Colonic mucosa (tissue), 4 donors: ENCODE measurements around the gene HHAT. TPM values are rescaled to one million over a fixed set of nuclear protein-coding genes. Genes with fewer than 3 reads are reported as not detected.

Source experiments
- DNase-seq: peaks from one replicate; pipeline ENCODE4 v3.0.0-alpha.2; 2020
- H3K27ac ChIP-seq: fragments of 200-600 bp; one replicate; pipeline ENCODE4 v1.8.0; 2021
- H3K27me3 ChIP-seq: fragments of 200-600 bp; one replicate; pipeline ENCODE4 v1.8.0; 2021
- H3K36me3 ChIP-seq: fragments of 200-600 bp; one replicate; pipeline ENCODE4 v1.8.0; 2021
- H3K4me1 ChIP-seq: fragments of 200-600 bp; one replicate; pipeline ENCODE4 v1.8.0; 2021; ENCODE audit warnings: mild to moderate bottlenecking
- H3K4me3 ChIP-seq: fragments of 200-600 bp; one replicate; pipeline ENCODE4 v1.8.0; 2021
- H3K9ac ChIP-seq, 2 donors: one replicate each; pipeline ENCODE4 v1.7.0; 2013; ENCODE audit warnings: control low read depth in 2 of 2, low read depth in 2 of 2, low read length in 2 of 2
- H3K9me3 ChIP-seq: fragments of 200-600 bp; one replicate; pipeline ENCODE4 v1.8.0; 2021
- intact Hi-C: fragments of 100-400 bp; cut with DNase I; formaldehyde crosslinking; loops from one replicate; pipeline ENCODE4 v1.14.1; 2022
- total RNA-seq, 2 donors: library from RNA; stranded (reverse); fragmentation: NEBNext Ultra II Directional in 1 of 2; extraction: Animal tissue kit (Norgen Biotek cat#: 25700) in 1 of 2; gene quantifications; one replicate each; pipeline ENCODE4 v1.2.1, GENCODE V29; 2021
- TF ChIP-seq, protein P1 (sequence below): fragments of 200-600 bp; IDR thresholded peaks from one replicate; pipeline ENCODE4 v1.8.0; 2022; ENCODE audit warnings: antibody characterized with exemption, mild to moderate bottlenecking
- donor health status: healthy.
- donor health status: DM: no; HTN: no; CAD: no.
- donor health status: DM: no; HTN: no; CAD: no.

The HHAT gene
- total RNA-seq, 2 donors from 2014 or later = 3.2 to 4.9 TPM

DNA sequence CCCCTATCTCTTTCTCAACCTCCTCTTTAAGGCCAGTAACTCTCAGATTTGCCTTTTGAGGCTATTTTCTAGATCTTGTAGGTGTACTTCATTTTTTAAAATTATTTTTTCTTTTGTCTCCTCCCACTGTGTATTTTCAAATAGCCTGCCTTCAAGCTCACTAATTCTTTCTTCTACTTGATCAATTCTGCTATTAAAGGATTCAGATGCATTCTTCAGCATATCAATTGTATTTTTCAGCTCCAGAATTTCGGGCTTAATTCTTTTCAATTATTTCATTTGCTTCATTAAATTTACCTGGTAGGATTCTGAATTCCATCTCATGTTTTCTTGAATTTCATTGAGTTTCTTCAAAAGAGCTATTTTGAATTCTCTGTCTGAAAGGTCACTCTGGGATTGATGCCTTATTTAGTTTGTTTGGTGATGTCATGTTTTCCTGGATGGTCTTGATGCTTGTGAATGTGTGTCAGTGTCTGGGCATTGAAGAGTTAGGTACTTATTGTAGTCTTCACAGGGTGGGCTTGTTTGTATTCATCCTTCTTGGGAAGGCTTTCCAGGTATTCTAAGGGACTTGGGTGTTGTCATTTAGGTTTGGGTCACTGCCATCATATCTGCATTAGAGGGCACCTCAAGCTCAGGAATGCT lies 3.6 kb upstream of the HHAT start:
- Histone ChIP-seq H3K27me3 (no peaks in the 10 kb centered on the region), H3K4me1 (no peaks in the 10 kb centered on the region), H3K27ac (no peak overlapping the region), H3K36me3 (no peaks in the 10 kb centered on the region), H3K4me3 (no peak overlapping the region), H3K9me3 (no peaks in the 10 kb centered on the region), H3K9ac (no peak overlapping the region)
- intact Hi-C loops = no loop called here
- TF ChIP-seq, protein P1, sequence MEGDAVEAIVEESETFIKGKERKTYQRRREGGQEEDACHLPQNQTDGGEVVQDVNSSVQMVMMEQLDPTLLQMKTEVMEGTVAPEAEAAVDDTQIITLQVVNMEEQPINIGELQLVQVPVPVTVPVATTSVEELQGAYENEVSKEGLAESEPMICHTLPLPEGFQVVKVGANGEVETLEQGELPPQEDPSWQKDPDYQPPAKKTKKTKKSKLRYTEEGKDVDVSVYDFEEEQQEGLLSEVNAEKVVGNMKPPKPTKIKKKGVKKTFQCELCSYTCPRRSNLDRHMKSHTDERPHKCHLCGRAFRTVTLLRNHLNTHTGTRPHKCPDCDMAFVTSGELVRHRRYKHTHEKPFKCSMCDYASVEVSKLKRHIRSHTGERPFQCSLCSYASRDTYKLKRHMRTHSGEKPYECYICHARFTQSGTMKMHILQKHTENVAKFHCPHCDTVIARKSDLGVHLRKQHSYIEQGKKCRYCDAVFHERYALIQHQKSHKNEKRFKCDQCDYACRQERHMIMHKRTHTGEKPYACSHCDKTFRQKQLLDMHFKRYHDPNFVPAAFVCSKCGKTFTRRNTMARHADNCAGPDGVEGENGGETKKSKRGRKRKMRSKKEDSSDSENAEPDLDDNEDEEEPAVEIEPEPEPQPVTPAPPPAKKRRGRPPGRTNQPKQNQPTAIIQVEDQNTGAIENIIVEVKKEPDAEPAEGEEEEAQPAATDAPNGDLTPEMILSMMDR = no peak
- no peak for DNase-seq

- Histone ChIP-seq H3K4me1 (no peaks in the 10 kb centered on the region), H3K36me3 (no peaks in the 10 kb centered on the region), H3K9me3 (no peaks in the 10 kb centered on the region), H3K9ac (peak overlapping the region; percentile 70 to 89), H3K4me3 (peak overlapping the region; percentile 71), H3K27ac (peak overlapping the region; percentile 92), H3K27me3 (no peaks in the 10 kb centered on the region)
- intact Hi-C loops = no loop called here
- peak; percentile 40 for DNase-seq
- TF ChIP-seq, protein P1 = no peak
These were observed 513 bp upstream of the HHAT start for GRCh38 chr1:210328032-210328745.

- intact Hi-C loops = no loop called here
- Histone ChIP-seq H3K36me3 (no peaks in the 10 kb centered on the region), H3K27me3 (no peaks in the 10 kb centered on the region), H3K4me3 (no peak overlapping the region), H3K27ac (no peak overlapping the region), H3K4me1 (no peaks in the 10 kb centered on the region), H3K9me3 (no peaks in the 10 kb centered on the region), H3K9ac (no peak overlapping the region)
- DNase-seq = peak; percentile 30
- TF ChIP-seq, protein P1 = no peak
These were observed 1.7 kb downstream of the HHAT start for GRCh38 chr1:210330279-210330866.

DNA sequence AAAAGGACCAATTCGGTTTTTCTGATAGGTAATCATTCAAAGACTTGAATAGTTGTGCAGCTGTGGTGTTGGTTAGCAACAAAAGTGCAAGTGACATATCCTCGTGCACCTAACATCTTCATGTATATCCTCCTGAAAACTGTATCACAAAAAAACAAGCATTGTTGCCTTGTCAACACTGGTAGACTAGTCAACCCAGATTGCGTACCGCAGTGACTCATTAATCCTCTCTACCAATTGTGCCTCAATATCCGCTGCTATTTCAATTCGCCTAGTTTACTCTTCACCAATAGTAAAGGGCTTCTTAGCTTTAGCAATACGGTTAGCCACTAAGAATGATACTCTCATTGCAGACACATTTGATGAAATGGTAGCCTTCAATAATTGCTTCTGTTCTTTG lies 3.5 kb downstream of the HHAT start:
- intact Hi-C loops = no loop called here
- DNase-seq = no peak
- H3K9me3 ChIP-seq = no peaks in the 10 kb centered on the region
- no peak overlapping the region for H3K4me3 ChIP-seq
- no peak overlapping the region for H3K27ac ChIP-seq
- no peak overlapping the region for H3K9ac ChIP-seq
- no peaks in the 10 kb centered on the region for H3K27me3 ChIP-seq
- H3K4me1 ChIP-seq = no peaks in the 10 kb centered on the region
- no peaks in the 10 kb centered on the region for H3K36me3 ChIP-seq
- TF ChIP-seq, protein P1 = no peak

DNA sequence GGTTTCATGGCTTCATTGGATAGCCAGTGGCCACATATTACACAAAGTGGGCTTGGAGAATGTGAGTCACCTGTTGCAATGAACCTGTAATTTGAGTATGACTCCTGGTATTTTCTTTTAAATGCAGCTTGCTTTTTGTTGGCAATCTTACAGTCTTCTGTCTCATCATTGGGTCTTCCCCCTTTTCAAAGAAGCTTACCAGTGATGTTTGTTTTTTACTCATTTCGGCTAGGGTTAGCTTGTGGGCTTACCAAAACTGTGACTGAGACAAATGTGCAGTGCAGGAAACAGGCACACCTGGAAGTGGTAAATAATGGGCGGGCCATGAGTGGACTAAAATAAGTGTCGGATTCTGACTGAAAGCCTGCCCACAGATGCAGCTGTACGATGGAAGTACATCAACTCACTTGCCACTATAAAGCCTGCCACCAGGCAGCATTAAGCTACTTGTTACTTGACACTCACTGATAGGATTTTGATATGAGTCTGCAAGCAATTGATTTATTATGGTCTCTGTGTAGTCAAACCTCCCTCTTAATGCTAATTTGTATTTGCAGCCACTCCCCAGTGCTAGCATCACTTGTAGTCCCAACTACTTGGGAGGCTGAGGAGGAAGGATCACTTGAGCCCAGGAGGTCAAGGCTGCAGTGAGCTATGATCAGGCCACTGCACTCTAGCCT lies 4.2 kb downstream of the HHAT start:
- intact Hi-C loops = no loop called here
- no peak overlapping the region for H3K4me3 ChIP-seq
- H3K9ac ChIP-seq = no peak overlapping the region
- H3K27me3 ChIP-seq = no peaks in the 10 kb centered on the region
- DNase-seq = no peak
- TF ChIP-seq, protein P1 = no peak
- H3K36me3 ChIP-seq = no peaks in the 10 kb centered on the region
- H3K9me3 ChIP-seq = no peaks in the 10 kb centered on the region
- no peaks in the 10 kb centered on the region for H3K4me1 ChIP-seq
- no peak overlapping the region for H3K27ac ChIP-seq
